ENCODE results near the gene IL12RB1.

Gene IL12RB1

DNA sequence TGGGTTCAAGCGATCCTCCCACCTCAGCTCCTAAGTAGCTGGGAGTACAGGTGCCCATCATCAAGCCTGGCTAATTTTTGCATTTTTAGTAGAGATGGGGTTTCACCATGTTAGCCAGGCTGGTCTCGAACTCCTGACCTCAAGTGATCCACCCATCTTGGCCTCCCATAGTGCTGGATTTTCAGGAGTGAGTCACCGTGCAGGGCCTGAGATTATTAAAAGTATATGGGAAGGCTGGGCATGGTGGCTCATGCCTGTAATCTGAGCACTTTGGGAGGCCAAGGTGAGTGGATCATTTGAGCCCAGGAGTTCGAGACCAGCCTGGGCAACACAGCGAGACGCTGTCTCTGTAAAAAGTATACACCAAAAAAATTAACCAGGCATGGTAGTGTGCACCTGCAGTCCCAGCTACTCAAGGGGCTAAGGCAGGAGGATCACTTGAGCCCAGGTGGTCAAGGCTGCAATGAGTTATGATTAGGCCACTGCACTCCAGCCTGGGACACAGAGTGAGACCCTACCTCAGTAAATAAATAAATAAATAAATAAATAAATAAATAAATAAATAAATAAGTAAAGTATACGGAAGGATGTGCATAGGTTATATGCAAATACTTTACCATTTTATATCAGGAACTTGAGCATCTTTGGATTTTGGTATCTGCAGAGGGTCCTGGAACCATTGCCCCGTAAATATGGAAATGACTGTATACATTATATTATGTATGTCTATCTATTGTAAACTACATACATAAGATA is 854 bp downstream of the IL12RB1 start:
- Histone ChIP-seq H3K4me1 (ENCODE audit: insufficient read depth, low read length) (no peaks in the 10 kb centered on the region), H3K36me3 (ENCODE audit: insufficient read depth, low read length) (no peaks in the 10 kb centered on the region), H3K9me3 (ENCODE audit: control insufficient read depth, insufficient read depth, low read length) (no peaks in the 10 kb centered on the region), H3K9ac (ENCODE audit: low read depth, low read length) (no peak overlapping the region)

DNA sequence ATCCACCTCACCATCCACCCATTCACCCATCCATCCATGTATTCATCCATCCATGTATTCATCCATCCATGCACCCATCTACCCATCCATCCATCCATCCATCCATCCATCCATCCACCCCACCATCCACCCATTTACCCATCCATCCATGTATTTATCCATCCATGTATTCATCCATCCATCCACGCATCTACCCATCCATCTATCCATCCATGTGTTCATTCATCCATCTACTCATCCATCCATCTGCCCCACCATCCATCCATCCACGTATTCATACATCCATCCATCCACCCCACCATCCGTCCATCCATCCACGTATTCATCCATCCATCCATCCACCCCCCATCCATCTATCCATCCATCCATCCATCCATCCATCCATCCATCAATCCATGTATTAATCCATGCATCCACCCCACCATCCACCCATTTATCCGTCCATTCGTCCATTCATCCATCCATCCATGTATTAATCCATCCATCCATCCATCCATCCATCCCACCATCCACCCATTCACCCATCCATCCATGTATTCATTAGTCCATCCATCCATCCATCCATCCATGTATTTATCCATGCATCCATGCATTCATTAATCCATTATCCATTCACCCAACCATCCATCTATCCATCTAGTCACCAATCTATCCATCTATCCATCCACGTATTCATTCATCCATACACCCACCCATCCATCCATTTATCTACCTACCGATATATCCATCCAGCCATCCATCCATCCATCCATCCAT is 2.6 kb downstream of the IL12RB1 start:
- no peaks in the 10 kb centered on the region for H3K36me3 ChIP-seq (ENCODE audit: insufficient read depth, low read length)
- no peaks in the 10 kb centered on the region for H3K4me1 ChIP-seq (ENCODE audit: insufficient read depth, low read length)
- no peak overlapping the region for H3K9ac ChIP-seq (ENCODE audit: low read depth, low read length)
- H3K9me3 ChIP-seq (ENCODE audit: control insufficient read depth, insufficient read depth, low read length) = no peaks in the 10 kb centered on the region

DNA sequence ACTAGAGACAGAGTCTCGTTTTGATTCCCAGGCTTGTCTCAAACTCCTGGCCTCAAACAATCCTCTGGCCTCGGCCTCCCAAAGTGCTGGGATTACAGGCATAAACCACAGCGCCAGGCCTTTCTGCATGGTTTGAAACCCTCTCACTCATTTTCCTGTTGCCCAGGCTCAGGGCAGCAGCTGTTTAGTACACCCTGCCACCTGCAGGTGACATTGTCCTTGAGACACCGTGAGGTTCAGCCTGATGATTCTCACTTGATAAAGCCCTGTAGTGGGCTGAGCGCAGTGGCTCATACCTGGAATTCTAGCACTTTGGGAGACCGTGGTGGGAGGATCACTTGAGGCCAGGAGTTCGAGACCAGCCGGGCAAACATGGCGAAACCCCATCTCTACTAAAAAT is 12.5 kb downstream of the IL12RB1 start:
- H3K36me3 ChIP-seq (ENCODE audit: insufficient read depth, low read length) = no peaks in the 10 kb centered on the region

DNA sequence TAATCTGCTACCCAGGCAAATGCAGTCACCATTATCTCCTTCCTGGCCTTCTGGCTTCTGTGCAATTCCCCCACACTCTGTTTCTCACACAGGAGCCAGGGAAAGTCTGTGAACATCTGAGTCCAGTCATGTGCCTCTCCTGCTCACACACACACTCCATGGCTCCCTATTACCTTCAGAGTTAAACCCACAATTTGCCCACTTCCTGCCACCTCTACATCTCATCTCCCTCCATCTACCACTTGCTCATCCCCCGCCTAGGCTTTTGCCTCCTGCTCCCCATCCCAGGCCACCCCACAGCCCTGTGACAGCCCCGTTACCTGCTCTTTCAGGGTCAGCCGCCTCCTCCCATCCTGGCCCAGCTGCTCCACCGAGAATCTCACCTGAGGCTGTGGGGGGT is 13.5 kb downstream of the IL12RB1 start:
- H3K36me3 ChIP-seq (ENCODE audit: insufficient read depth, low read length) = no peaks in the 10 kb centered on the region
- no peaks in the 10 kb centered on the region for H3K4me1 ChIP-seq (ENCODE audit: insufficient read depth, low read length)
- H3K9me3 ChIP-seq (ENCODE audit: control insufficient read depth, insufficient read depth, low read length) = no peaks in the 10 kb centered on the region

More for the DNA sequence above, 12.5 kb downstream of the IL12RB1 start:
- Histone ChIP-seq H3K9me3 (ENCODE audit: control insufficient read depth, insufficient read depth, low read length) (no peaks in the 10 kb centered on the region), H3K4me1 (ENCODE audit: insufficient read depth, low read length) (no peaks in the 10 kb centered on the region), H3K9ac (ENCODE audit: low read depth, low read length) (no peak overlapping the region)

DNA sequence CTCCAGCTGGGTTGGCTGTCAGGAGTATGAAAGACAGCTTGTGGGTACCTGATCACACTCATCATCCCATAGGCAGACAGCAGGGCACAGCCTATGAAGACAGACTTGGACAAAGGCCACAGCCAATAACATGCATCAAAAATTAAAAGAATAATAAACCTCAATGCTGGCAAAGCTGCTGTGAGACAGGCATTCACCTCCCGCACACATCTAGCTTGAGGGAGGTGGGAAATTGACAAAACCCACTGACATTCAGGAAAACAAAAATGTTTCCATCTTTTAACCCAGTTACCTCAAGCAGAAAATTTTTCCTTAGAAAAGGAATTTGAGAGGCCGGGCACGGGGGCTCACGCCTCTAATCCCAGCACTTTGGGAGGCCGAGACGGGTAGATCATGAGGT is 14.4 kb downstream of the IL12RB1 start:
- Histone ChIP-seq H3K4me1 (ENCODE audit: insufficient read depth, low read length) (no peaks in the 10 kb centered on the region), H3K9ac (ENCODE audit: low read depth, low read length) (no peak overlapping the region), H3K36me3 (ENCODE audit: insufficient read depth, low read length) (no peaks in the 10 kb centered on the region), H3K9me3 (ENCODE audit: control insufficient read depth, insufficient read depth, low read length) (no peaks in the 10 kb centered on the region)

More for the DNA sequence above, 13.5 kb downstream of the IL12RB1 start:
- H3K9ac ChIP-seq (ENCODE audit: low read depth, low read length) = no peak overlapping the region

DNA sequence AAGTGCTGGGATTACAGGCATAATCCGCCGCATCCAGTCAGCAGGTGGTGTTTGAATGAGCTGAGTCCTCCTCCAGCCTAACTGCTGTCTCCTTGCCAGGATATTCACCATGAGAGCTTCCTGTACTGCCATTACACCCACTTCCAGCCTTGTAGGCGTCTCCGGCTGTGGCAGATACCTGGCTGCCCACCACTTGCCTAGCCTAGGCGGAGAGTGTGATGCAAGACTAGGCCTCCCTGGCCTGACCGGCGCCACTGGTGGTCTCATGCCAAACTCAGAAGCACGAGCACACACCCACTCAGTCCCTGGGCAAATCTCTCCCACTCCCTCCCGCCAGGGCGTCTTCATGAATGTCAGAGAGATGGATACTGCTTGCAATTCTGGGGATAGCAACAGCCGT is 16.6 kb downstream of the IL12RB1 start:
- Histone ChIP-seq H3K9ac (ENCODE audit: low read depth, low read length) (no peak overlapping the region), H3K36me3 (ENCODE audit: insufficient read depth, low read length) (no peaks in the 10 kb centered on the region), H3K4me1 (ENCODE audit: insufficient read depth, low read length) (no peaks in the 10 kb centered on the region), H3K9me3 (ENCODE audit: control insufficient read depth, insufficient read depth, low read length) (no peaks in the 10 kb centered on the region)

DNA sequence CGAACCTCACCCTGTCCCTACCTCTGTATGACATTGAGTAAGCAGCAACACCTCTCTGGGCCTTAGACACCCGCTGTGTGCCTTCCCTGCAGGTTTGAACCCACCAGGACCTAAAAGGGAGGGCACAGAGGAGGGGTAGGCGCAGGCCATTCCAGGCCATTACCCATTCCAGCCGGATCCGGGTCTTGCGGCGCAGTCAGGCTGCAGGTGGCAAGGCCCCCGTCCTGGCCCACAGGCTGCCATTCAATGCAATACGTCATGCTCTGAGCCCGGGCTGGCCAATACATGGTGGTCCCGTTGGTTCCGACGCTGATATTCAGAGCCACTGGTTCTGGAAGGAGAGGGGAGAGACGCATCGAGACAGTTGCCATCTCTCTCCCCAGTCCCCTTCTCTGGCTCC is 17.4 kb downstream of the IL12RB1 start:
- no peaks in the 10 kb centered on the region for H3K9me3 ChIP-seq (ENCODE audit: control insufficient read depth, insufficient read depth, low read length)
- no peaks in the 10 kb centered on the region for H3K4me1 ChIP-seq (ENCODE audit: insufficient read depth, low read length)
- no peaks in the 10 kb centered on the region for H3K36me3 ChIP-seq (ENCODE audit: insufficient read depth, low read length)
- H3K9ac ChIP-seq (ENCODE audit: low read depth, low read length) = no peak overlapping the region

DNA sequence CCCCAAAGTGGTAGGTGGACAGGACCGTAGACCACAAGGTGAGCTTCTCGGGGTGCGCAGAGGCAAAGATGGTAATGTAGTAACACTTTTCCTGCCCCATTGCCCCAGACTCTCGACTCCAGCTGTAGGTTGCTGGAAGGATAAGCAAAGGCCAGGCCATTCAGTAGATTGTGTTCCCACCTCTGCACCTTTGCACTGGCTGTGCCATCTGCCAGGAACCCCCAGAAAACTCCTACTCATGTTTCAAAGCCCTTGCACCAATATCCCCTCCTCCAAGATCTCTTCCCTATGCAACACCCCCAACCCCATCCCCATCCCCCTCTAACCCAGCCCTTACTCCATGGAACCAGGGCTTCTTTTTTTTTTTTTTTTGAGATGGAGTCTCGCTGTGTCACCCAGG is 18.3 kb downstream of the IL12RB1 start:
- no peaks in the 10 kb centered on the region for H3K9me3 ChIP-seq (ENCODE audit: control insufficient read depth, insufficient read depth, low read length)
- no peak overlapping the region for H3K9ac ChIP-seq (ENCODE audit: low read depth, low read length)
- no peaks in the 10 kb centered on the region for H3K4me1 ChIP-seq (ENCODE audit: insufficient read depth, low read length)
- no peaks in the 10 kb centered on the region for H3K36me3 ChIP-seq (ENCODE audit: insufficient read depth, low read length)

DNA sequence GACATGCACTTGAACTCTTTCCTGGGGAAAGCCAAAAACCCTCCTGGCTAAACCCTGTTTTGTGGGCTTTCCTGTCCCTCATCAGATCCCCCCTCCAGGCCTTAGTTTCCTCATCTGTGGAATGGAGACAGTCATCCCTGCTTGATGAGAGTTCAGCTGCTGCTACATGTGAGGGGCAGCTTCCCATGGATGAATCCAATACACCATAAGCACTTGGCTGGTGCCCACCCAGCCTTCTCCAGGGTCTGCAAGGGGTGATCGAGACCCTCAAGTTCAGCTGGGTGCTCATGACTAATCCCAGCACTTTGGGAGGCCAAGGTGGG is 21.6 kb downstream of the IL12RB1 start:
- no peaks in the 10 kb centered on the region for H3K36me3 ChIP-seq (ENCODE audit: insufficient read depth, low read length)
- H3K9ac ChIP-seq (ENCODE audit: low read depth, low read length) = no peak overlapping the region

DNA sequence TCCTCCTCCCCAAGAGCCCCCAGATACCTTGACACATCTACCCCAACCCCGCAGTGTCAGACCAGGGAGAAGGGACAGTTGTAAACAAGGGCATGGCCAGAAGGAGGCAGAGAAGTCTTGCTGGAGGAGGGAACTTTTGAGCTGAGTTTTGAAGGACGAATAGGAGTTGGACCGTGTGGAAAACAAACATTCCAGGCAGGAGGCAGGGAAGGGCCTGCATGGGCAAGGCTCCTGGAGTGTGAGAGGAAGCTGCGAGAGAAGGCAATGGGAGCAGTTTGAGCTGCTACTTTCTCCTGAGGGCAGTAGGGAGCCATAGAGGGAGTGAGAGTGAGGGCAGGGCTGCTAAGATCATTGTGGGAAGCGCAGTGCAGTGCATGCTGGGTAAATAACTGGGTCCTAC is 23.3 kb downstream of the IL12RB1 start:
- Histone ChIP-seq H3K36me3 (ENCODE audit: insufficient read depth, low read length) (no peaks in the 10 kb centered on the region), H3K4me1 (ENCODE audit: insufficient read depth, low read length) (no peaks in the 10 kb centered on the region), H3K9me3 (ENCODE audit: control insufficient read depth, insufficient read depth, low read length) (no peaks in the 10 kb centered on the region), H3K9ac (ENCODE audit: low read depth, low read length) (no peak overlapping the region)

More for the DNA sequence above, 21.6 kb downstream of the IL12RB1 start:
- Histone ChIP-seq H3K4me1 (ENCODE audit: insufficient read depth, low read length) (no peaks in the 10 kb centered on the region), H3K9me3 (ENCODE audit: control insufficient read depth, insufficient read depth, low read length) (no peaks in the 10 kb centered on the region)

DNA sequence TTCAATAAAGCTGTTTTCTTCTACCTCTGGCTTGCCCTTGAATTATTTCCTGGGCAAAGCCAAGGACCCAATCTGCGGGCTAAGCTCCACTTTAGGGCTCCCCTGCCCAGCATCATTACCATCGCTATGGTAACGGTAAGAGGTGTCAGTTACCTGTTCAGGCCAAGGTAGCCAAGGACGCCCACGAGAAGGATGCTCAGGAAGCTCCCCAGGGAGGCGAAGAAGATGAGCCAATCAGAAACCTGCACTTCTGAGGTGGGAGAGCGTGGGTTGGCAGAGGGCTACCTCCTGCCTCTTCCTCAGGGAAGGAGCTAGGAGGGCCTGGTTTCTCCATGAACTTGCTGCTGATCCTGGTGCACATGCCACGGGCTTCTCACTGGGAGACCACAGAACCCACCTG is 24.7 kb downstream of the IL12RB1 start:
- no peaks in the 10 kb centered on the region for H3K9me3 ChIP-seq (ENCODE audit: control insufficient read depth, insufficient read depth, low read length)
- no peaks in the 10 kb centered on the region for H3K36me3 ChIP-seq (ENCODE audit: insufficient read depth, low read length)
- no peaks in the 10 kb centered on the region; the same call in 1 of the 2 replicates for H3K4me1 ChIP-seq (ENCODE audit: insufficient read depth, low read length)
- H3K9ac ChIP-seq (ENCODE audit: low read depth, low read length) = no peak overlapping the region

DNA sequence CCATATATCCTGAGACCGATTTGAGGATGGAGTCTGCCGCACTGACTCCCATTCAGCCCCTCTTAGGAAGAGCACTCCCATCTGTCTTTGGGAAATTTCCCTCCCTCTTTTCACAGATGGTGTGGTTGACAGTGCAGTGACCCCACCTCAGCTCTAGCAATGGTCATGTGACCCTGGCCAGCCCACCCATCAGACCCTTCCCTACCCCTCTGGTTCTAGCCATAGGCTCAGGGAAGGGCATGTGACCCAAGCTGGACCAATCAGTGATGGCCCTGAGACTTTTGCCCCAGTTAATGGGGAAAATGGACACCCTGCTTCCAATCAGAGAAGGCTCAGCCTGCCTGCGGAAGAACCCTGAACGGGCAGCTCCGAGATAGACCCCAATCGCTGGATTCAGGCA is 26.3 kb downstream of the IL12RB1 start:
- Histone ChIP-seq H3K9me3 (ENCODE audit: control insufficient read depth, insufficient read depth, low read length) (no peaks in the 10 kb centered on the region), H3K36me3 (ENCODE audit: insufficient read depth, low read length) (no peaks in the 10 kb centered on the region), H3K4me1 (ENCODE audit: insufficient read depth, low read length) (no peaks in the 10 kb centered on the region; the same call in 1 of the 2 replicates), H3K9ac (ENCODE audit: low read depth, low read length) (no peak overlapping the region)

DNA sequence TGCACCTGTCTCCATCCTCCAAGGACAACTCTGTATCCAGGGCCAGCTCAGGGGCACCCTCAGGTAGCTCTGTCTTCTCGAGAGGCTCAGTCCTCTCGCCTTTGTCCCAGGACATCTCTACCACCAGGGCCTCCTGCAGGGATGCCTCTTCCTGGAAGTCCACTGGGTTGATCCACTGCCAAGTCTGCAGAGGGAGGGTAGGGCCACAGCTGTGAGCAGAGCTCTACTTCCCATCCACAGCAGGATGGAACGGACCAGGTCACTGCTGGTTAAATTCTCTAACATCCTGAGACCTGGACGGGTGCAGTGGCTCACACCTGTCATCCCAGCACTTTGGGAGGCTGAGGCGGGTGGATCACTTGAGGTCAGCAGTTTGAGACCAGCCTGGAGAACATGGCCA is 26.8 kb downstream of the IL12RB1 start:
- no peak overlapping the region for H3K9ac ChIP-seq (ENCODE audit: low read depth, low read length)
- H3K9me3 ChIP-seq (ENCODE audit: control insufficient read depth, insufficient read depth, low read length) = no peaks in the 10 kb centered on the region
- H3K4me1 ChIP-seq (ENCODE audit: insufficient read depth, low read length) = no peaks in the 10 kb centered on the region; the same call in 1 of the 2 replicates
- no peaks in the 10 kb centered on the region for H3K36me3 ChIP-seq (ENCODE audit: insufficient read depth, low read length)

DNA sequence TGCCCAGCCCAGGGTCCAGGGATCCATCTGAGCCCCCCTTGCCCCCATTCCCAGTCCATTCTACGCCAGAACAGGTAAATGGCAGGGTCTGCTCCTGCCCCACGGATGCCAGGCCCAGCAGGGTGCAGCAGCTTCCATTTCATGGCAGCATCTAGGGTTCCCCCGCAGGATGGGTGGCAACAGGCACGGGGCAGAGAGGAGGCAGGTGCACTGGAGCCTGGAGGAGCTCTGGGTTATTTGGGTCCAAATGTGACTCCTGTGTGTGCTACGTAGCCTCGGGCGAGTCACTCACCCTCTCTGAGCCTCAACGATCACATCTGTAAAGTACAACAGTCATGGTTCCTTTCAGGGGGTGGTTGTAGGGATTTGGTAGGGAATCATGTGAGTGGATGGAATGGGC is 27.4 kb downstream of the IL12RB1 start:
- Histone ChIP-seq H3K9ac (ENCODE audit: low read depth, low read length) (no peak overlapping the region), H3K4me1 (ENCODE audit: insufficient read depth, low read length) (no peaks in the 10 kb centered on the region; the same call in 1 of the 2 replicates), H3K36me3 (ENCODE audit: insufficient read depth, low read length) (no peaks in the 10 kb centered on the region), H3K9me3 (ENCODE audit: control insufficient read depth, insufficient read depth, low read length) (no peaks in the 10 kb centered on the region)

Data from ES-I3 (cell line).